ENCODE measurements around the gene ANO9. TPM values are rescaled to one million over a fixed set of nuclear protein-coding genes. Genes with fewer than 3 reads are reported as not detected.

The ANO9 gene
- total RNA-seq, 1 experiment from 2014 or later, result not detected

DNA sequence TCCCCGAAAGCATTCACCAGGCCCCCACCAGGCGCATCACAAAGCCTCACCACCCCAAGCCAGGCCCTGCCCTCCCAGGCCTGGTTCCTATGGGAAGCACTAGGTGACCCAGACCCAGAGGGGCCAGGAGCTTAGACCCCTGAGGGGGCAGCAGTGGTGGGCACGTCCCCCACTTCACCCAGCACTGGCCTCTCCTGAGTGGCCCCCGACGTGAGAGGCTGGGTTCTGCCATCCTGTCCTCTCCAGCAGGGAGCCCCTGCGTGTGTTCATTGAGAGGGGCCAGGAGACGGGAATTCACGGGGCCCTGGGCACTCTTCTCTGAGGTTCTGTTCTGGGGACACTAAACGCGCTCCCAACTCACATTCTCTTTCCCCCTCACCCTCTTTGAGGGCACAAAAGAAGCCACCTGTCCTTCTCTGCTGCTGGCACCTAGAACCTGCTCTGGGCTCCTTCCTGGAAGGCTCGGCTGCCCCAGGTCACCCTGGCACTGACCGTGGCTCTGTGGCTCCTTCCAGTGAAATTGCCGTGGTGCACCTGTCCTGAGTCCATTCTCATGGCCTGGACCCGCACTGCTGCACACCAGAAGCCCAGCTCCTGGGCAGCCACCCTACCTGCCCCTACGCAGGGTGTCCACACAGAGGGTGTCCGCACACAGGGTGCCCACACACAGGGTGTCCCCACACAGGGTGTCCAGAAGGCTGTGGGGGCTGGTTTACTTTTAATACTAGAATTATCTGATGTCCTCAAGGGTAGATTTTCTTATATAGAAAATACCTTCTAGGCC, 20.5 kb upstream of the ANO9 start:
- no peaks in the 10 kb centered on the region for H3K4me1 ChIP-seq (ENCODE audit: insufficient read depth, low read length, poor library complexity, severe bottlenecking)
- ChIA-PET POLR2A (ENCODE audit: low non-redundant PET) (no interaction called here), CTCF (no interaction called here)
- H3K27me3 ChIP-seq (replicated peaks; ENCODE audit: insufficient read depth, low read depth, low read length, poor library complexity), result no peaks in the 10 kb centered on the region
- BruUV-seq (replicated peaks), result no TSS peak
- H3K9me3 ChIP-seq (ENCODE audit: low read depth, low read length, poor library complexity, severe bottlenecking), result no peaks in the 10 kb centered on the region
- H3K4me3 ChIP-seq (ENCODE audit: low read depth, low read length, poor library complexity, severe bottlenecking), result no peak overlapping the region
- no peak for DNase-seq (ENCODE audit: low spot score)
- H3K27ac ChIP-seq (ENCODE audit: low read depth, low read length, poor library complexity, severe bottlenecking), result no peak overlapping the region
- no peaks in the 10 kb centered on the region for H3K36me3 ChIP-seq (ENCODE audit: insufficient read depth, low read length, poor library complexity, severe bottlenecking)
- intact Hi-C loops (cut with micrococcal nuclease; ENCODE audit: unreplicated experiment), result no loop called here
- no peak for TF ChIP-seq EZH2 (IDR thresholded peaks at IDR 0.05; ENCODE audit: borderline replicate concordance, low read depth, low read length, poor library complexity, severe bottlenecking)
- TF ChIP-seq, protein P1, sequence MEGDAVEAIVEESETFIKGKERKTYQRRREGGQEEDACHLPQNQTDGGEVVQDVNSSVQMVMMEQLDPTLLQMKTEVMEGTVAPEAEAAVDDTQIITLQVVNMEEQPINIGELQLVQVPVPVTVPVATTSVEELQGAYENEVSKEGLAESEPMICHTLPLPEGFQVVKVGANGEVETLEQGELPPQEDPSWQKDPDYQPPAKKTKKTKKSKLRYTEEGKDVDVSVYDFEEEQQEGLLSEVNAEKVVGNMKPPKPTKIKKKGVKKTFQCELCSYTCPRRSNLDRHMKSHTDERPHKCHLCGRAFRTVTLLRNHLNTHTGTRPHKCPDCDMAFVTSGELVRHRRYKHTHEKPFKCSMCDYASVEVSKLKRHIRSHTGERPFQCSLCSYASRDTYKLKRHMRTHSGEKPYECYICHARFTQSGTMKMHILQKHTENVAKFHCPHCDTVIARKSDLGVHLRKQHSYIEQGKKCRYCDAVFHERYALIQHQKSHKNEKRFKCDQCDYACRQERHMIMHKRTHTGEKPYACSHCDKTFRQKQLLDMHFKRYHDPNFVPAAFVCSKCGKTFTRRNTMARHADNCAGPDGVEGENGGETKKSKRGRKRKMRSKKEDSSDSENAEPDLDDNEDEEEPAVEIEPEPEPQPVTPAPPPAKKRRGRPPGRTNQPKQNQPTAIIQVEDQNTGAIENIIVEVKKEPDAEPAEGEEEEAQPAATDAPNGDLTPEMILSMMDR (conservative IDR thresholded peaks at IDR 0.05; ENCODE audit: low read depth, low read length), result no peak

DNA sequence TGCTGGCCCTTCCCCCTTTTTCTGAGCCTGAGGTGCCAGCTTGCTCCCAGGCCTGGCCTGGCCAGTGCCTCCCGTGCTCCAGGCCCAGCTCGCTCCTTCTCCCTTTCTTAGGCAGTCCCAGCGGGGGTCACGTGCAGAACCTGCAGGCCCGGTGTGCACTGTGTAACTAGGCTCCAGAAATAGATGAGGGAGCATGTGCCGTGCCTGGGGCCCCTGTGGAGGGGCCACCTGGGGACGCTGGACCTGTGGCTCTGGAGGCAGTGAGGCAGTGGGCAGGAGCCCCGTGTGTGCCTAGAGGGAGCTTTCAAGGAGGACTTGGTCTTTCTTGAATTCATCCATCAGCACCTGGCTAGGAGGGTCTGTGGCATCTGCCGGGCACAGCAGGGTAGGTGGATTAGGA, 19.8 kb upstream of the ANO9 start:
- no peak for DNase-seq (ENCODE audit: low spot score)
- TF ChIP-seq, protein P1 (conservative IDR thresholded peaks at IDR 0.05; ENCODE audit: low read depth, low read length), result no peak
- no peak for TF ChIP-seq EZH2 (IDR thresholded peaks at IDR 0.05; ENCODE audit: borderline replicate concordance, low read depth, low read length, poor library complexity, severe bottlenecking)
- Histone ChIP-seq H3K4me3 (ENCODE audit: low read depth, low read length, poor library complexity, severe bottlenecking) (no peak overlapping the region), H3K4me1 (ENCODE audit: insufficient read depth, low read length, poor library complexity, severe bottlenecking) (no peaks in the 10 kb centered on the region), H3K27ac (ENCODE audit: low read depth, low read length, poor library complexity, severe bottlenecking) (no peak overlapping the region), H3K36me3 (ENCODE audit: insufficient read depth, low read length, poor library complexity, severe bottlenecking) (no peaks in the 10 kb centered on the region), H3K9me3 (ENCODE audit: low read depth, low read length, poor library complexity, severe bottlenecking) (no peaks in the 10 kb centered on the region), H3K27me3 (replicated peaks; ENCODE audit: insufficient read depth, low read depth, low read length, poor library complexity) (no peaks in the 10 kb centered on the region)
- ChIA-PET POLR2A (ENCODE audit: low non-redundant PET) (no interaction called here), CTCF (no interaction called here)
- BruUV-seq (replicated peaks), result no TSS peak
- intact Hi-C loops (cut with micrococcal nuclease; ENCODE audit: unreplicated experiment), result no loop called here

DNA sequence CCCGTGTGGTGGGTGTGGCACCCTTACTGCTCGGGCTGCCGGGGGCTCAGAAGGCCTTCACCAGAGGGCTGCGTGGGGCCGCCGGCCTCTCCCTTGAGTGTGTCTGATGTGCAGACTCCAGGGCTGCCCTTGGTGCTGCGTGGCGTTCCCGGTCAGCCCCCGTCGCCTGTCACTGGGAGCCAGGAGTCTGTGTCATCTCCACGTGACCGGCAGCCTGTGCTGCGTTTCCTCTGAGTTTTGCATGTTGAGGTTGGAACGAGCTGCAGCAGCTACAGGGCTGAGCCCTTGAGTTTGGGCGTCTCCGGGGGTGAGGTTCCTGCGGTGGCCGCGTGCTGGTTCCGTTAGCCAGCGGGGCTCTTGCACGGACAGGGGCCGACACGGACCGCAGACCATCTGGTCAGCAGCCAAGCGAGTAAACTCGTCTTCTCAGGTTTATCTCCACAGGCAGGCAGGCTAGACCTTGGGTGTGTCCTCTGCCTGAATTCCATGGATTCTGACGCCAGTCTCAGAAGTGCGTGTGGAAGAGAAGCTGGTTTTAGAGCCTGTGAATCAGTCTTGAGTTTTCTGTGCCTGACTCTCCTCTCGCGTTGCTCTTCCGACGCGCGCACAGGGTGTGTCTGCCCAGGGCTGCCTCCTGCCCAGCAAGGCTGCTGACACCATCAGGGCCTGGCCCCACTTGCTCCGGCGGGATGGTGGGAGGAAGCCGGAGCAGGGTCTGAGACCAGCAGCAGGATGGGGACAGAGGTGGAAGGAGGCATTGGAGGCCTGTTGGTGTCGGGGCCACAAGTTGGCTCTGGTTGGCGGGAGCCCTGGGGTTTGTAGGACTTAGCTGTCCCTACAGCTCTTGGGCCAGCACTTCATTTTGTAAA, 18.8 kb upstream of the ANO9 start:
- H3K4me3 ChIP-seq (ENCODE audit: low read depth, low read length, poor library complexity, severe bottlenecking), result no peak overlapping the region
- DNase-seq (ENCODE audit: low spot score), result no peak
- BruUV-seq (replicated peaks), result no TSS peak
- H3K4me1 ChIP-seq (ENCODE audit: insufficient read depth, low read length, poor library complexity, severe bottlenecking), result no peaks in the 10 kb centered on the region
- intact Hi-C loops (cut with micrococcal nuclease; ENCODE audit: unreplicated experiment), result no loop called here
- H3K27ac ChIP-seq (ENCODE audit: low read depth, low read length, poor library complexity, severe bottlenecking), result no peak overlapping the region
- no peaks in the 10 kb centered on the region for H3K36me3 ChIP-seq (ENCODE audit: insufficient read depth, low read length, poor library complexity, severe bottlenecking)
- POLR2A ChIA-PET (ENCODE audit: low non-redundant PET), result no interaction called here
- TF ChIP-seq, protein P1 (conservative IDR thresholded peaks at IDR 0.05; ENCODE audit: low read depth, low read length), result no peak
- no peaks in the 10 kb centered on the region for H3K9me3 ChIP-seq (ENCODE audit: low read depth, low read length, poor library complexity, severe bottlenecking)
- no peaks in the 10 kb centered on the region for H3K27me3 ChIP-seq (replicated peaks; ENCODE audit: insufficient read depth, low read depth, low read length, poor library complexity)
- CTCF ChIA-PET, result no interaction called here
